Cerebellar cortex (tissue), 1 donor: ENCODE results near the gene MICU1.
"Not testable (repeated sequence)": the region's sequence is repeated elsewhere in the genome, so short reads cannot be mapped to it uniquely, and the experiment has no call there.

ENCODE experiments used
- DNase-seq: peaks from one replicate; pipeline ENCODE4 v3.0.0-alpha.2; 2015; ENCODE audit warnings: low spot score

The MICU1 gene

DNA sequence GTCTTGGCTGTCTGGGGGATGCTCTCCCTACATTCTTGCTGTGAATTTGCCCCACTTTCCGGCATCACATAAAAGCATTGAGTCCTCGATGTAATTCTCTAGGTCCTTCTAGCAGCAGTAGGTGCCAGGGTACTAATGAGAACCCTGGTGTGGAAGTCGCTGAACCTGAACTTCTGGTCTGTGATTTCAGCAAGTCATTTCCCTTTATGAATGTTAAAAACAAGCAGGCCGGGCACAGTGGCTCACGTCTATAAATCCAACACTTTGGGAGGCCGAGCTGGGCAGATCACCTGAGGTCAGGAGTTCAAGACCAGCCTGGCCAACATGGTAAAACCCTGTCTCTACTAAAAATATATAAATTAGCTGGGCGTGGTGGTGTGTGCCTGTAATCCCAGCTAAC, 240.9 kb downstream of the MICU1 start:
- DNase-seq, result not testable (repeated sequence)

DNA sequence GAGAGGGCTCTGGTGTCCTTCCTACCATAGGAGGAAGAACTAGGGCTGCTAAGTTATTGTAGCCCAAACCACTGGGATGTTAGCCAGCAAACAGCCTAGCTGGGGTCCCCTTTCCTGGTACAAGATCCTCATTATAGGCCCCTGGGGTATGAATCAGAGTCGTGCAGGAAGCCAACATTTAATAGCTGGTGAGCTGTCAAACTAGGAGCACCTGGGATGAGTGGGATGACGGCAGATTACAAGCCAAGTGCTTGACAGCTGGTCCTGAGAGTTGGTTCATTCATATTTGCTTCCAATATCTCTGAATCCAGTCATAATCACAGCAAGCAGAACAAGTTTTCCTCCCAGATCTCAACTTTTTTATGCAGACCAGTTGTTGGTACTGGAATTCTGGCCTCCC, 246.1 kb downstream of the MICU1 start:
- DNase-seq, result no peak

DNA sequence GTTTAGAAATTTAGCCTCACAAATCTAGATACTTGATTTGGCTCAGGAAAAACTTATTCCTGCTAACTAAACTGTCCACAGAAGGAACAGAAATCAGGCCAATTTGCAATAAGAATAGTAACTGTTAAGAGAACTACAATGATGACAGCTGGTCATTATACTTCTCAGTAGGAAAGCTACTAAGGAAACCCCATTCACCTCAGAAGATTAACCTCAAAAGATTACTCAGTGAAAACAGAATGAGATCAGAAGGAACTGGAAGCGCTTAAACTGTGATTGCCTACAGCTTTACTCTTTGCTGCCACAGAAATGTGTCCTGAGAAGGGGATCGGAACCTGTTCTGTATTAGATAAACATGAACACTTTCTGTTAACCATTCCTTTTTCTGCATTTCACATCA, 246.8 kb downstream of the MICU1 start:
- DNase-seq, result no peak

DNA sequence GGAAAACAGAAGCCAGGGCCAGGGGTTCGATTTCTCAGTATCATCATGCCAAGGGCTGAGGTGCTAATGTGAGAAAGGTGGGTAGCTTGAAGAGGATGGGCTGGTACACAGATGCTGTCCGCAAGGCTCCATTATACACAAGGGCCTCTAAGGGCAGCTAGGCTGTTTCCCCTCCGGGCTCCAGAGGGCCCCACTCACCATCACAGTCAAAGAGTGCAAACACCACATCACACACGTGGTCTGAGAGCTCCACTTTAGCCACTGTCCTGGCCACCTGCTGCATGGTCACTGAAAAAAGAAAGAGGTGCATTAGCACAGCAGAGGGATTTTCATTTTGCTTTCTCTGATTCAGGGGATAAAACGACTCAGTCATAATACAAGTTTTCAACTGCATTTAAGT, 250.3 kb downstream of the MICU1 start:
- DNase-seq, result no peak

DNA sequence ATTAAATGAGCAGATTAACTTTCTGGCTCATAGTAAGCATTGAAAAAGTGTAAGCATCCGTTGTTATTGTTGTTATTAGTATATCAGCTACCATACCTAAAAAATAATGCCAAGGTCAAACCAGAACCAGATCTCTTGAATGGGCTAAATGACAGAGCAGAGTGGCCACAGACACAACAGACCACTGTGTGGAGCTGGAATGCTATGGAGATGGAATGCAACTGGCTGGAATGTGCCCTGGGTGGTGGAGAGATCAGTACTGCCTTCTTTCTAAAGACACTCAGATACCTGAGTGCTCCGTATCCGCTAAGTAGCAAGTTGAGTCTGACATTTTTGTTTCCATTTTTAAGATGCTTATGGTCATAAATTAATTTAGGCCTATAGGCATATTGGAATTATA, 250.7 kb downstream of the MICU1 start:
- DNase-seq, result no peak

DNA sequence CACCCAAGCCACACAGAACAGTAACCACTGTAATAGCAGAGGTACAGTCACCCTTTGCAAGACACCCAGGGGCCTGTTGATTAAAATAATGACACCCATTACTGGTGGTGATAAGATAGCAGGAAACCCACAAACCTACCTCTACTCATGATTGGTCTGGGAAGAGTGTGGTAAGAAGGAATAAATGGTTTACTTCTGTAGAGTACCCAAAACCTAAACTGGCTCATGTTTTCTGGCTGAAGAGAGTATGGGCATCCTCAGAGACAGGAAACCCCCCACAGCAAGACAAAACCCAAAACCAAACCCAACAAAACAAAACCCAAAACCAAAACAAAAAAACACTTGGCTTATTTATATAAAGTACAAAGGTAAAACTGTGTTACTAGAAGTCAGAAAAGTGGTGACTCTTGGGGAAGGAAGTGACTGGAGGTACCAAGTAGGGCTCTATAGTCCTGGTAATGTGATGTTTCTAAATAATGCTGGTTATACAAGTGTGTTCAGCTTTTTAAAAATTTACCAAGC, 255.6 kb downstream of the MICU1 start:
- no peak for DNase-seq

DNA sequence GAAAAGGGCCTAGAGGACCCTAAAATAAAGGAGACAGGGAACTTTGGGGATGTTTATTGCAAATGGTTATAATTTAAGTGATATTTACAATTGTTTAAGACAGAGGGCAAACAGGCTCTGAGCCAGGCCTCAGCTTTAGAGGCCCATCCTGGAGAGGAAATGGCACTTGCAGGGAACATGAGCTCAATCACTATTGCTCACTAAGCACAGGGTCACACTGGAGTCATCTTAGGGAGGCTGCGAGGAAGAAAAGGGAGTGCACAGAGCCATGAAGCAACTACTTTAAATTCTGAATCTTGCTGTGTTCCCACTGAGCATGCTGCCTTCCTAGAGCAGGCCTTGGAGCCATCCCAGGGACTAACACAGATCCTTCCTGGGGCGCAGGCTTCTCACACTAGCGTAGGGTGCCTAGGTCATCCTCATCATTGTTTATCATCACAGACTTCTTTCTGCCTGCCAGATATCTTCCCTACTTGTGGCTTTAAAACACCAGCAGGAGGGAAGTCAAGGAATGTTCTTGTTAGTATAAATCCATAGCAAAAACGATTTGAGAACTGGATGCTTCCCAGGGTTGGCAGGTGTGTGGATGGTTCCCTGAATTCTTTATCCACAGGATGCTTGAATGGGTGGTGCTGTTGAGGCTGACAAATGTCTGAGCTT, 258.4 kb downstream of the MICU1 start:
- peak; percentile 50 for DNase-seq

DNA sequence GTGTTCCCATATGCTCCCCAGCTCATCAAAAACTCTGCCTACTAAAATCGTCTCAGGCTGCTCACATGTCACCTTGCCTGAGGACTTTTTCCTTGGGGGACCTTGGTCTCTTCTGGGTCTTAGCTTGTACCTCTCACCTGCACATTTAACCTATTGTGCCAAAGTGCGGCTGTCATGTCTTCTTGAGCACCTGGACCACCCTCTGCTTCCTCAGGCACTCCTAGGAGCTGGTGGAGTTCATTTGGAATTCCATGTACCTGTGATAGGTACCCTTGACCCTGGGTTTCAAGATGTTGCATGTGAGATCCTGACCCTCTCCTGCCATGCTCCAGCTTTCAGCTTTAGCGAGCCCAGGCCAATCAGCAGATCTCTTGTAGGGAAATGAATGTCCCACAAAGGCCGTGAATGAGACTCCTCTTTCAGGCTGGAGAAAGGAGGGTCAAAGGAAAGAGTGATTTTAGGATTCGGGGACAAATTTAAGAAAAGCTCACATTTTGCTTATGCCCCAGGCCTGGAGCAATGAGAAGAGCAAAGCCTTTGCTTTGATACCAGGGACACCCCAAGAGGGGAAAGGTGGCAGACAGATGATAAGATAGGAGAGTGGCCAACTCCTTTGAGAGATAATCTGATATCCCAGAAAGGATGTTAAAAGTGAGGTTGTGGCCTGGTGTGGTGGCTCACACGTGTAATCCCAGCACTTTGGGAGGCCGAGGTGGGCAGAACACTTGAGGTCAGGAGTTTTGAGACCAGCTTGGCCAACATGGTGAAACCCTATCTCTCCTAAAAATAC, 260.6 kb downstream of the MICU1 start:
- no peak for DNase-seq

DNA sequence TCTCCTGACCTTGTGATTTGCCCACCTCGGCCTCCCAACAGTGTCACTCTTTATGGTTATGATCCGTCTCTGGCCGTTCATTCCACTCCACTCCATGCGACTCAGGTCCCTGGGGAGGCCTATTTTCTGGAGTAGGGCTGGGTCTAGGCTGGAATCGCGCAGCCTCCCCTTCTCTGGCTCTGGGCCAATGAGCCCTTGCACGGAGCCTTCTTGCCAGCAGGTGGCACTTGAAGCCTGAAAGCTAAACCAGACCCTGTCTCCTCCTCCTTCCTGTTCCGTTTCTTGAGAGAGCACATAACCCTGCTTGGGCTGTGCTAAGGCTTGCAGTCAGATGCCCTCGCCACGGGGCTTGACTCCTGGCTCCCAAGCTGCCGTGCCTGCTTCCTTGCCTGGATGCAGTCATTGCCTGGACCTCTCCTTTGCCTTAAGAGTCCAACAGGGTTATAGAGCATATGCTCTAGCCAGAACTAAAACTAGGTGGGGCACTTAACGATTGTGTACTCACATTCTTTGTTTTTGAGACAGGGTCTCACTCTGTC, 261.6 kb downstream of the MICU1 start:
- peak; percentile 95 for DNase-seq

DNA sequence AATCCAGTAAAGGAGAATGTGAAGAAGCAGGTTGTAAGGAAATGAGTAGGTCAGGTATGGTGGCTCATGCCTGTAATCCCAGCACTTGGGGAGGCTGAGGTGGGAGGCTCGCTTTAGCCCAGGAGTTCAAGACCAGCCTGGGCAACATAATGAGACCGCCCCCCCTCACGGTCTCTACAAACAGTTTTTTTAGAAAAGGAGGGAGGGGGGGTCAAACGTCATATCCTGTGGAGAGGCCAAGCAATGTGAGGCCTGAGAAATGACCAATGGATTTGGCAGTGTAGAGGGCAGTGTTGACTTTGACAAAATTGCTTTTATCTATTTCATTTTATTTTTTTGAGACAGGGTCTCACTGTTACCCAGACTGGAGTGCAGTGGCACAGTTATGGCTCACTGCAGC, 268.9 kb downstream of the MICU1 start:
- DNase-seq, result no peak

DNA sequence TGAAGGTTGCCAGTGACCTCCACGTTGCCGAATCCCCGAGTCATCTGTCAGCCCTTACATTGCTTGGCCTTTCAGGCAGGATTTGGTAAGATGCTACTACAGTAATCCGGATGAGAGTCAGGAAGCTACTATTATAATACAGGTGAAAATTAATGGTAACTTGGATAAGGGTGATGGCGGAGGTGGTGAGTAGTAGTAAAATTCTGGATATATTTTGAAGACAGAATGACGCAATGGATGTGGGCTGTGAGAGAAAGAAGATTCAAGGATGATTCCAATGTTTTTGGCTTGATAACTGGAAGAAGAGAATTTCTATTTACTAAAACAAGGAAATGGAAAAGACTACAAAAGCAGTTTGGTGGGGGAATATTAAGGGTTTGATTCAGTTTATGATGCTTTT, 269.8 kb downstream of the MICU1 start:
- no peak for DNase-seq

DNA sequence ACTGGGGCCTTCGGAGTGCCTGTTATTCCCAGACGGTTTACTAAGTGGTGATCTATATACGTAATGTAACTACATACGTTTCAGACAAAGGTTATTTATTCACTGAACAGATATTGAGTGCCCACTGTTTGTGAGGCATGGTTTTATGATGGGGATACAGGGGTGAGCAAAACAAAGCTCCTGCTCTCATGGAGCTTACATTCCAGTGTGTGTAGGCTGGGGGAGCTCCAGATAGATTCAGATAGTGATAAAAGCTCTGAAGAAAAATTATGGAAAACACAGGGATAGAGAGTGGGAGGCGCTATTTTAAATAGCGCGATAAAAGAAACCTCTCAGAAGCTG, 270.7 kb downstream of the MICU1 start:
- DNase-seq, result no peak

DNA sequence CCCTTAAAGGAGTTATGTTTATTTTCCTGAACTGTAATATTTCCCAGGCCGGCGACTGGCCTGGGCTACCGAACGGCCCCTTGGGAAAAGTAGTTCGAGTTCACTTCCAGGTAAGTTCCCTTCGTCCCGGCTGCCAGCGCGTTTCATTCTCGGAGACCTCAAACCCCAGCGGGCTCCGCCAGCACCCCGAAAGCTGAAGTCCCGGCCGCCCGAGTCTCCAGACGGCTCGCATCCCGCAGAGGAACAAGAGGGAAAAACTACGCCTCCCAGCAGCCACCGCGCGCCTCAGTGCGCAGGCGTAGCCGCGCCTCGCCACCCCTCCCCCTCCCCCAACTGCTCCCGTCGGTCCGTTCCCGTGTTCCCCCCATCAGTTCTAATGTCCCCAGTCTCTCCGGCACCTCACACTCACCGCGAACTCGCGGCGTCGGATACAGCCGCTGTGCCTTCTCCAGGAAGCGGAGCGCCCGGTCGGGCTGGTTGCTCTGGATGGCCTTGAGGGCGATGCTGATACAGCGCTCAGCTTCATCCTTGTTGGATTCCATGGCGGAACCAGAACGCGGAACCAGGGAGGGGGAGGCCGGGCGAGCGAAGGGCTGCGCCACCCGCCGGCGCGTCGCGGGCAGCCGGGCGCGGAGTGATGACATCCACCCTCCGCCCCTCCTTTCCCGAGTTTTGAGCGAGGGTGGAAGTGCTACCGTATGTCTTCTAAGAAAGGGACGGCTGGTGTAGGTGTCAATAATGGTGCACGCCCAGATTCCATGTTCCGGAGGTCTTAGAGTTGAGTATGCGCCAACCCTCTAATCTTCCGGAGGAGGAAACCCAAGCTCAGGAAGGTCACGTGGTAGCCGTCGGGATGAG, 271.3 kb downstream of the MICU1 start, which contains the start of gene DNAJB12:
DNAJB12 (minus strand) TSS at position 564 of the 858 bp plus-strand sequence; CDS start at position 542, 22 bp downstream.
- DNase-seq, result peak; percentile 96

DNA sequence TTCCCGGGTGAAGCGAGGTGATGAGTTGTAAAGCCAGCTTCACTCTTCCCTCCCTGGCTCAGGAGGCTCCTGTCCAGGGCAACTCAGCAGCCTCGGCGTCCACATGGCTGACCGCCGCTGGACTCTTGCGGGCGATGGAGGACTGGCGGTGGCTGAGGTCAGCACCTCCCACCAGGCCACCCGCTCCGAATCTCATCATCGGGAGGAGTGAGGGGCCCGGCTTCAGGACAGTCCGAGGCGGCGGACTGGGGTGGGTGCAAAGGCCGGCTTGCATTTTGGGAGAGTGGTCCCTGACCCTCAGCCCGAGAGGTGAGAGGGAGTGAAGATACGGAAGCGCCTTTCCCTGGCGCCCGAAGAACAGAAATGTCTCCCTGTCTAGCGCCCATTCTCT, 271.9 kb downstream of the MICU1 start:
- DNase-seq, result no peak

DNA sequence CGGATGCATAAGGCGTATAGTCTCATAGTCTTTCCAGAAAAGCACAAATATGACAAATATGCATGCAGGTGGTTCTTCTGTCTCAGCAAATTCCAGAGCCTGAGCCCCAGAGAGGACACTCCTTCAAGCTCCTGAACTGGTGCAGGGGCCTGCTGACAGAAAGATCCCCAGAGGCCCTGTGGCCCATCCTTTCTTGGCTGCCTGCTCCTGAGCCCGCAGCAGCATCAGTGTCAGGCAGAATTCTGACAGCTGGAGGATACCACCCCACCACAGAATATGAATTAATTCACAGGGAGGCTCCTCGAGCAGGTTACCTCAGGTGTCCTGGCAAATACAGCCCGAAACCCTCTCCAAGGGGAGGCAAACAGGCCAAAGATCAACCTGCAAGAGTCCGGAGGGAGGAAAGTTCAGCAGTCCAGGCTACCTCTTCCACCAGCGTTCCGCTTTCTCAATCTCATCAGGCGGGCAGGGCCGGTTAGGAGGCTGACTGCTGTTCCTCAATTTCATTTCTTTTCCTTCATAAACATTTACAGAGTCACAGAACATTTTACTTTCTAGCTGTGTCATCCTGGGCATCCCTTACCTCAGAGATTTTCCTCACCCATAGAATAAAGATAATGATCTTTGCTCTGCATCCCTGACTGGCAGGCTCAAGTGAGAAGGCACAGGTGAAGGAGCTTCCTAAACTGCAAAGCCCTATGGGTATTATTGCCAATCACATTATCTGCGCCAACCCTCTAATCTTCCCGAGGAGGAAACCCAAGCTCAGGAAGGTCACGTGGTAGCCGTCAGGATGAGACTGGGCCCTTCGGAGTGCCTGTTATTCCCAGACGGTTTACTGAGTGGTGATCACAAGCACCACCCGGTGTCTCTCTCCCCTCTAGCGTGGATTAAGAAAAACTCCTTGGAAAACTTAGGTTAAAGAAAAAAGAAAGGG, 272.6 kb downstream of the MICU1 start:
- DNase-seq, result peak; percentile 55

DNA sequence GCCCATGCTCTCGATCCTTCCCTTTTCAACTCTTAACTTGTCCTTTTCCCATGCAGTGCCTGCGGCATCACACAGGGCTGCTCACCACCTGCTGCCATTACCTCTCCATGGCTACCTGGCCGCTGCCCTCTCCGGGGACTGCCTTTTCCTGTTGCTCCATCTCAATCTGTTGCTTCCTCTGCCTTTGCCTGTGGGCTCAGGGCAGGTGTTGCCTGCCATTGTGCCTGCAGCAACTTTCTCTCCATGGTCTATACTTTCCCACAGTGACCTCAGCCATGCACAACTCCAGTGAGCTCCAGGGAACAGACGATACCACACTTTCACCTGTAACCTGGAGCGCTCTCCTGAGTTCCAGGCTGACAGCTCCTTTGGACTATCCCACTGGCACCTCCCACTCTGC, 274.4 kb downstream of the MICU1 start:
- no peak for DNase-seq

DNA sequence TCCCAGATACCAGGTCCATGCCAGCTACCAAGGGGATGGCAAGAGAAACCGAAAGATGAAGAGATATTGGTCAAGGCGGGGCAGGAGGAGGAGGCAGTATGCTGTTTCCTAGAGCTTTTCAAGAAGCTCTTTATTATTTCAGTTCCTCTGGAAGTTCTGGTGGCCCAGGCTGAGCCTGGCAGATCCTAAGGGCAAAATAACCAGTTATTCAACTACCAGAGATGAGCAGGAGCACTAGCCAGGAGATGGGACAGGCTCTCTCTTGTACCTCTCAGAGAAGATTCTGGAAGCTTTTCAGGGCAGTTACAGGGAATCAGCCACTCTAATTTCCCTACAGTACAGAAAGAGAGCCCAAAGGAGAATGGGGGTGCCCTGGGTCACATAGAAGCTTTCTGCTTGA, 276.4 kb downstream of the MICU1 start:
- no peak for DNase-seq

DNA sequence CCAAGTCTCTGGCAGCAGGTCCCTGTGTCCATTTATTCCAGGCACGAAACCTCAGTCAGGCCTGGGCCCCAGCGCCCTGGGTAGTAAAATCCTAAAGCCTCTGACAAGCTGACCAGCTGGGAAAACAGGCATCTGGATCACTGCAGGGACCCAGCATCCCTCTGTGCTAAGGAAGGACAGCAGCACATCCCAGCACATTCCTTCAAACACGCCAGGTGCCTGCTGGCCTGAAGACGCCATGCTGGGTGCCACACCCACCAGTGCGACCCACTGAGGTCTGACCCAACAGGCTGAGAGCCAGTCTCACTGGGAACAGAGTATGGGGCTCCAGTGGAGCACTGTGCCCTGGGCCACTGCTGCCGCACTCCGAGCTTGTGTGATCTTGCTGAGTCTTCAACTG, 277.6 kb downstream of the MICU1 start:
- no peak for DNase-seq

DNA sequence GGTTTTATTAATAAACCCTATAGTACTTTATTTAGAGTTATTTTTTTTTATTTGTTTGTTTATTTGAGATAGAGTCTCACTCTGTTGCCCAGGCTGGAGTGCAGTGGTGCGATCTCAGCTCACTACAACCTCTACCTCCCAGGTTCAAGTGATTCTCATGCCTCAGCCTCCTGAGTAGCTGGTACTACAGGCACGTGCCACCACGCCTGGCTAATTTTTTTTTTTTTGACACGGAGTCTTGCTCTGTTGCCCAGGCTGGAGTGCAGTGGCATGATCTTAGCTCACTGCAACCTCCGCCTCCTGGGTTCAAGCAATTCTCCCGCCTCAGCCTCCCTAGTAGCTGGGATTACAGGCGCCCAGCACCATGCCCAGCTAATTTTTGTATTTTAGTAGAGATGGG, 279.8 kb downstream of the MICU1 start:
- not testable (repeated sequence) for DNase-seq

DNA sequence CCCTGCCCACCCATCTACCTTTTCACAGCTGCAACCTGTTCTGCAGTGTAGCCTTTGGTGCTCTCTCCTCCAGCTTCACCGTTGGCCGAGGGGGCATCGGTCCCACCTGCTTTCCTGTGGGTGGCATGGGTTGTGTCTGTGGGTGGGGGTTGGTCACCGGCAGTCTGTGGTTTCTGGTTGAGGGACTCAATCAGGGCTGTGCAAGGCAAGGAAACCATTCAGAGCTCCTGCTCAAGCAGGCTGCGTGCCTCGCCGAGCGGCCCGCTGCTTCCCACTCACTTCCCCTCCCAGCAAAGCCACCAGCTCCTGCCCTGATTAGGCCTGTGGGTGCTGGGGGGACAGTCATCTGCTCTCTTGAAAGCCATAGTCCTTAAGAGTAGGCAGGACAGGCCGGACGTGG, 280.9 kb downstream of the MICU1 start:
- DNase-seq, result no peak

DNA sequence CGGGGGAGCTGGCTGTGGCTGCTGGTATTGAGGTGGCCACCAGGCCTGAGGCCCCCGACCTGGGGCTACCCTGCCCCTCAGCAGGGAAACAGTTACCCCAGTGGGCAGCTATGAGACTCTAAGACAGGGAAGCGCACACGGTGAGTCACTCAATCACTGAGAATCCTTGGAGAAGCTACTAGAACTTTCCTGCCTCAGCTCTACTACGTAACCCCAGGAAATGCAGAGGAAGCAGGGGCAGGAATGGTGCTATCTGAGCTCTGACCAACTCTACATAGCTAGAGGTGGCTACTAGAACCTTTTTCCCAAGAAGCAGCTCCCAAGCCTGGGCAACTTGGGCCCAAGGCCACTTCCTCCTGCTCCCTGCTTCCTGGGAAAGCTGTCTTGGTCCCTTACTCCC, 283.0 kb downstream of the MICU1 start:
- DNase-seq, result no peak
